Epithelial cell of esophagus (primary cell): ENCODE results near the gene FOSL1.

Source experiments
- DNase-seq: peaks from one replicate; pipeline ENCODE4 v3.0.0; 2010; ENCODE audit warnings: low read depth
- H3K4me3 ChIP-seq: 2 replicates; pipeline ENCODE4 v1.5.1; 2011; ENCODE audit warnings: mild to moderate bottlenecking, low read length, control low read depth
- TF ChIP-seq, protein P1 (sequence below): IDR thresholded peaks from 2 replicates; pipeline ENCODE4 v1.5.1; 2011; ENCODE audit warnings: low read depth, mild to moderate bottlenecking, low read length, control low read depth, inconsistent platforms; ENCODE audit not compliant: insufficient read depth; ENCODE audit errors: missing control alignments

FOSL1 gene

DNA sequence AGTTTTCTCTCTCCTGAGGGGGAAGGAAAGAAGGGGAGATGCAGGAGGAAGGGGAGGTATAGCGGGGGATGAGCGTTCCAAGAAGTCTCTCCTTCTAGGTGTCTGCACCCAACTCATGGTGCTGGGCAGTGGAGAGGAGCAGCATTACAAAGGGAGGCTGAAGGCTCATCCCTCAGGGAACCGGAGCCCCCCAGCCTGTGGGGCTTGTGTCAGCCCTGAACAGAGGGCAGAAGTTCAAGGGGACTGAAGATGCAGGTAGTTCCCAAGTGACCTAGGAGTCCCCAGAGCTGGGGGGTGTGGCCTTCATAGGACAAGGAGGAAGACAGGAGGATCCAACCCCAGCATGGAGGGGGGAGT, 16.9 kb upstream of the FOSL1 start:
- no peak overlapping the region for H3K4me3 ChIP-seq
- TF ChIP-seq, protein P1, sequence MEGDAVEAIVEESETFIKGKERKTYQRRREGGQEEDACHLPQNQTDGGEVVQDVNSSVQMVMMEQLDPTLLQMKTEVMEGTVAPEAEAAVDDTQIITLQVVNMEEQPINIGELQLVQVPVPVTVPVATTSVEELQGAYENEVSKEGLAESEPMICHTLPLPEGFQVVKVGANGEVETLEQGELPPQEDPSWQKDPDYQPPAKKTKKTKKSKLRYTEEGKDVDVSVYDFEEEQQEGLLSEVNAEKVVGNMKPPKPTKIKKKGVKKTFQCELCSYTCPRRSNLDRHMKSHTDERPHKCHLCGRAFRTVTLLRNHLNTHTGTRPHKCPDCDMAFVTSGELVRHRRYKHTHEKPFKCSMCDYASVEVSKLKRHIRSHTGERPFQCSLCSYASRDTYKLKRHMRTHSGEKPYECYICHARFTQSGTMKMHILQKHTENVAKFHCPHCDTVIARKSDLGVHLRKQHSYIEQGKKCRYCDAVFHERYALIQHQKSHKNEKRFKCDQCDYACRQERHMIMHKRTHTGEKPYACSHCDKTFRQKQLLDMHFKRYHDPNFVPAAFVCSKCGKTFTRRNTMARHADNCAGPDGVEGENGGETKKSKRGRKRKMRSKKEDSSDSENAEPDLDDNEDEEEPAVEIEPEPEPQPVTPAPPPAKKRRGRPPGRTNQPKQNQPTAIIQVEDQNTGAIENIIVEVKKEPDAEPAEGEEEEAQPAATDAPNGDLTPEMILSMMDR: no peak
- DNase-seq: no peak

DNA sequence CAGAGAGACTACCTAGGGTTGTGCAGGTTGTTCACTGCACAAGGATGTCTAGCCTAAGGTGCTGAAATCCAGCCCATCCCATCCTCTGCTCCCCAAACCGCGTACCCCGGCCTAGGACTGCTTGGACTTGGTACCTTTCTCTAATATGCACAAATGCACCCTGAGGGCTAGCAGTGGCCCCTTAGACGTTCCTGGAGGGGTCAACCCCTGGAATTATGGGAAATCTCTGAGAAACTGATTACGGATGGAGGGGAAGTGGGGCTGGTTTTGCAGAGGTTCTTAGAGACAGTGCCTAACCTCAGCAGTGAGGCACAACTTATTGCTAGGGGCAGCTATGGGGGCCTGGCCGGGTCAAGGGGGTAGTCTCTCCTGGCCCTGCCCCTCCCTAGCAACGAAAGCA, 16.2 kb upstream of the FOSL1 start:
- no peak overlapping the region for H3K4me3 ChIP-seq
- TF ChIP-seq, protein P1: no peak
- DNase-seq: no peak

DNA sequence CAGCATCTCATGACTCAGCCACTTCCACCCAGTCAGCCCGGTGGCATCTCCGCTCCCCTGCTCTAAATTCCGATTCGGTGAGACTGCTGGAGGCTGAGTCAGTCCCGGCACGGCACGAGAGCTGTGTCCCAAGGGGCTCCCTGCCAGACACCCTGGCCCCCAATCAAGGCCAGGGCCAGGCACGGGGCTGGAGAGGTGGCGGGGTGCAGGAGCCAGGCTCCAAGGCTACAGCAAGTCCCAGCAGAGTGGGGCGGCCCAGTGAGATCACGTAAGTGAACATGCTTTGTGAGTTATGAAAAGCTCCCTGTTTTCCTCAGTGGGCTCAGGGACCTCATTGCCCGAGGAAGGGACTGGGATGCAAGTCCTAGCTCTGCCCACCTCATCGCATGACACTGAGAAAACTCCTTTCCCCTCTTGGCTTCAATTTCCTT, 15.6 kb upstream of the FOSL1 start:
- no peak overlapping the region for H3K4me3 ChIP-seq
- DNase-seq: peak; percentile 97

DNA sequence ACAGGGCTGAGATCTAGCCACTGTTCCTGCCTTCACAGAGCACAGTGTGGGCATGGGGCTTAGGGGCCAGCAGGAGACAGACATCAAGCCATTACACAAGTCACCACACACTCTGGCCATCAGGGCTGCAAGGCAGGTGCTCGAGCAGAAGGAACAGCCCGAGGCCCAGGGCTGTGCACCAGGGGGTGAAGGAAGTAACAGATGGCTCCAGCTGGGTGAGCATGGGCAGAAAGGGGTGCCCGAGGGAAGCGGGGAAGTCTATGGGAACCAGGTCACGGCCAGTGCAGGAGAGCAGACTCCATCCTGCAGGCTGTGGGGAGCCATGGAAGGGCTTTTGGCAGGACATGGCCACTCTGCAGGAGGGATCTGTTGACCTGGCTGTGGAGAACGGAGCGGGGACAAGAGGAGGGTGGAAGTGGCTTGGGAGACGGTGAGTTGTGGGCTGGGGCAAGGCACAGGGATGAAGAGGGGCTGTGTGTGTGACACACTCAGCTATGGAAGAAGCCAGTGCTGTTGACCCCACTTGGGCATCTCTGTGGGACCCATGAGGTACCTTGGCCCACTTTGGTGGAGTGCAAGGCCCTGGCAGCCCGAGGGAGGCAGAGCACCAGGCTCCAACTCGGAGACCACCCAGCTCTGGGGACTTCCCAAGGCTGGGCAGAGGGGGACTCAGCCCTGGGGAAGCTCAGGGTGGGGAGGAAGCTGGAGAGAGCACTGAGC, 15.1 kb upstream of the FOSL1 start:
- H3K4me3 ChIP-seq: no peak overlapping the region
- TF ChIP-seq, protein P1: no peak
- no peak for DNase-seq

More for the DNA sequence above, 15.6 kb upstream of the FOSL1 start:
- TF ChIP-seq, protein P1: no peak

DNA sequence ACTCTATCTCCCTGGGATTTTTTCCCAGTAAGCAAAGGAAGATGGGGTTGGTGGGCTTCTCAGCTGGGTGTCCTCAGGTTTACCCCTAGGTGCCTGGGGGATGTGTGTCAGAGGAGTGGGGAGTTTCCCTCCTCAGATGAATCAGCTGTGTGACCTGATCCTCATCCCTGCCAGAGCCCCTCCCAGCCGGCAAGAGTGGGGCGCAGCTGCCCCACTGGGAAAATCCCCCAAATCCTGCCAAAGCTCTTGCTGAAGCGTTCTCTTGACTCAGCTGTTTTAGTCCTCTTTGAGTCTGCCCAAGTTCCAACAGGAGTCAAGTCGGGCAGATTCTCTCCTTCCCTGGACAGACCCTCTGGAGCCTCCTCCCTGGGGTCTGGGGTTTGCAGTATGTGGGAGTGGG, 12.7 kb upstream of the FOSL1 start:
- TF ChIP-seq, protein P1: no peak
- DNase-seq: peak; percentile 92
- no peak overlapping the region for H3K4me3 ChIP-seq

DNA sequence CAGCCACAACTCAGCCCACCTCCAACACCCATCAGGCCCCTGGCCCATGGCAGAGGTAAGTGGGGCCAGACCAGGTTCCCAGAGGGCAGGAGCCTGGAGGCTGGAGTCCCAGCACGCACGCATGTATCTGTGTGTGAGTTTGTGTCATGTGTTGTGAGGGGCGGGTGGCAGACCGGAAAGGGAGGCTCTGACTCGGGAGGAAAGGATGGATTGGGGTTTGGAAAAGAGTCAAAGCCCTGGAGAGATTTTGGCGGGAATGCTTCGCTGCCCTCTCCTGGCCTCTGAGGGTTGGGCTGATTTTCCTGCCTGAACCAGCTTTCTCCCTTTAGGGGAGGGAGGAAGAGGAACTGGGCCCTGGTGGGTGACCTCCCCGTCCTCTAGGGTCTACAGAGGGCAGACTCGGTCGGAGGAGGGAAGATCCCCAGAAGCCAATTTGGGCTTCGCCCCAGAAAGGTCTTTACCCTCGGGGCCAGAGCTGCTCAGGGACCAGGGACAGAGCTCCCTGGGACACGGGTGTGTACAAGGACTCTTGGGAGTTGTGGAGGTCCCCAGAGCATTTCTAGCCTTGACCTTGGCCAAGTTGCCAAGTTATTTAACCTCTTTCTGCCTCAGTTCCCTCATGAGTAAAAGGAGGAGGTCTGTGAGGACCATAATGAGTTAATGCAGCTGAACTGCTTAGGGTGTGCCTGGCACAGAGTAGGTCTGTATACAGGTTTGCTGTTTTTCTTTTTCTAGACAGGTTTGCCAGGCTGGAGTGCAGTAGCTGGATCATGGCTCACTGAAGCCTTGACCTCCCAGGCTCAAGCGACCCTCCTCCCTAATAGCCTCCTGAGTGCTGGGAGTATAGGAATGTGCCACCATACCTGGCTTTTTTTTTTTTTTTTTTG, 11.7 kb upstream of the FOSL1 start:
- DNase-seq: peak; percentile 72
- TF ChIP-seq, protein P1: peak; percentile 19
- H3K4me3 ChIP-seq: no peak overlapping the region
